Fibroblast of mammary gland (primary cell): ENCODE measurements around the gene EIF2S2.

ENCODE experiments used
- DNase-seq: peaks from one replicate; pipeline ENCODE4 v3.0.0-alpha.2; 2010; ENCODE audit warnings: low read depth
- H3K4me3 ChIP-seq: 2 replicates; pipeline ENCODE4 v1.5.1; 2011; ENCODE audit warnings: low read depth, mild to moderate bottlenecking, low read length, moderate library complexity; ENCODE audit not compliant: control insufficient read depth
- CTCF ChIP-seq: conservative IDR thresholded peaks from 2 replicates; pipeline ENCODE4 v1.5.1; 2011; ENCODE audit warnings: low read depth, low read length, inconsistent platforms; ENCODE audit not compliant: control insufficient read depth, insufficient read depth

Gene EIF2S2

GRCh38 chr20:34112600-34113101 is 608 bp upstream of the EIF2S2 start:
- H3K4me3 ChIP-seq: peak overlapping the region; percentile 95
- TF ChIP-seq CTCF: no peak
- DNase-seq: peak; percentile 40

GRCh38 chr20:34110745-34111641 is 1.1 kb downstream of the EIF2S2 start:
- peak overlapping the region; percentile 95 for H3K4me3 ChIP-seq
- TF ChIP-seq CTCF: no peak
- peak; percentile 70 for DNase-seq

- no peak for DNase-seq
- no peak for TF ChIP-seq CTCF
- H3K4me3 ChIP-seq: peak overlapping the region; percentile 95
Measured at GRCh38 chr20:34110025-34110744, 1.9 kb downstream of the EIF2S2 start.

GRCh38 chr20:34109442-34109841 is 2.6 kb downstream of the EIF2S2 start:
- no peak overlapping the region for H3K4me3 ChIP-seq
- TF ChIP-seq CTCF: no peak

GRCh38 chr20:34108616-34109174 is 3.3 kb downstream of the EIF2S2 start:
- TF ChIP-seq CTCF: no peak
- H3K4me3 ChIP-seq: no peak overlapping the region
- no peak for DNase-seq

More at GRCh38 chr20:34109442-34109841, 2.6 kb downstream of the EIF2S2 start:
- DNase-seq: no peak

- no peak for DNase-seq
- H3K4me3 ChIP-seq: no peak overlapping the region
- no peak for TF ChIP-seq CTCF
Measured at GRCh38 chr20:34105978-34106675, 5.9 kb downstream of the EIF2S2 start.
